ENCODE measurements around the gene CPLANE1. TPM values are rescaled to one million over a fixed set of nuclear protein-coding genes. Genes with fewer than 3 reads are reported as not detected.
"Not testable (repeated sequence)": the region's sequence is repeated elsewhere in the genome, so short reads cannot be mapped to it uniquely, and the experiment has no call there.

The CPLANE1 gene
- polyA plus RNA-seq (2013): 8.5 and 8.7 TPM in 2 replicates

- Histone ChIP-seq H3K36me3 (ENCODE audit: control insufficient read depth in 1 of 2, insufficient read depth in 2 of 2, low read length in 2 of 2) (no peaks in the 10 kb centered on the region), H3K18ac (ENCODE audit: low read length) (peak within 1 kb of the TSS; percentile 86), H3K9me3 (ENCODE audit: insufficient read depth, low read depth, low read length) (no peaks in the 10 kb centered on the region), H2AFZ (ENCODE audit: insufficient read depth, low read length, poor library complexity) (peak within 1 kb of the TSS; percentile 93), H2BK12ac (ENCODE audit: low read length) (peak within 1 kb of the TSS; percentile 6), H4K91ac (ENCODE audit: low read depth, low read length) (peak within 1 kb of the TSS; percentile 82), H3K9ac (ENCODE audit: low read length) (peak within 1 kb of the TSS; percentile 98), H4K8ac (ENCODE audit: low read depth, low read length) (peak within 1 kb of the TSS; percentile 98), H3K23ac (ENCODE audit: low read length) (no peak within 1 kb of the TSS), H3K4me2 (ENCODE audit: low read length) (peak within 1 kb of the TSS; percentile 49), H3K14ac (ENCODE audit: low read length) (peak within 1 kb of the TSS; percentile 96), H3K27ac (ENCODE audit: low read depth, low read length) (peak within 1 kb of the TSS; percentile 63), H3K4ac (ENCODE audit: low read depth, low read length) (peak within 1 kb of the TSS; percentile 76), H3K4me1 (ENCODE audit: control insufficient read depth in 1 of 2, insufficient read depth in 2 of 2, low read length in 2 of 2) (peaks cover 4 to 5% of the 10 kb centered on the region in 2 experiments), H3K79me2 (ENCODE audit: control insufficient read depth, insufficient read depth, low read length, poor library complexity) (peaks cover 11% of the 10 kb centered on the region), H2BK5ac (ENCODE audit: low read depth, low read length, poor library complexity) (peak within 1 kb of the TSS; percentile 81), H3K79me1 (ENCODE audit: low read length) (peaks cover 13% of the 10 kb centered on the region), H3K27me3 (ENCODE audit: insufficient read depth, low read length) (no peaks in the 10 kb centered on the region), H2BK120ac (ENCODE audit: insufficient read depth, low read length, poor library complexity) (peak within 1 kb of the TSS; percentile 85), H3K4me3 (ENCODE audit: low read depth, low read length) (peak within 1 kb of the TSS; percentile 84), H4K12ac (ENCODE audit: low read depth, low read length) (peak within 1 kb of the TSS; percentile 89), H2AK5ac (ENCODE audit: low read length) (no peak within 1 kb of the TSS)
- DNase-seq: peak; percentile 82 to 83
- no CpG with 5 or more reads among the region's 88 CpGs for WGBS (ENCODE audit: extremely low coverage, insufficient coverage, insufficient read length)
These were observed at the start of gene CPLANE1 for GRCh38 chr5:37248970-37249814. TSS of gene CPLANE1 (minus strand) at chr5:37249376. CDS start at chr5:37247698, 1,678 bp downstream.

GRCh38 chr5:37296313-37296712 lies 47.1 kb upstream of the CPLANE1 start:
- not testable (repeated sequence) for H3K27ac ChIP-seq (ENCODE audit: low read depth, low read length); H4K12ac ChIP-seq (ENCODE audit: low read depth, low read length); H3K4me3 ChIP-seq (ENCODE audit: low read depth, low read length); H2AK5ac ChIP-seq (ENCODE audit: low read length); H3K4me2 ChIP-seq (ENCODE audit: low read length); H3K9ac ChIP-seq (ENCODE audit: low read length); H3K4me1 ChIP-seq (ENCODE audit: control insufficient read depth in 1 of 2, insufficient read depth in 2 of 2, low read length in 2 of 2); H3K9me3 ChIP-seq (ENCODE audit: insufficient read depth, low read depth, low read length); H3K14ac ChIP-seq (ENCODE audit: low read length); H4K8ac ChIP-seq (ENCODE audit: low read depth, low read length); H3K23ac ChIP-seq (ENCODE audit: low read length); H4K91ac ChIP-seq (ENCODE audit: low read depth, low read length); H3K79me2 ChIP-seq (ENCODE audit: control insufficient read depth, insufficient read depth, low read length, poor library complexity); DNase-seq; H3K27me3 ChIP-seq (ENCODE audit: insufficient read depth, low read length); H3K79me1 ChIP-seq (ENCODE audit: low read length); H2BK12ac ChIP-seq (ENCODE audit: low read length); H2BK5ac ChIP-seq (ENCODE audit: low read depth, low read length, poor library complexity); H2BK120ac ChIP-seq (ENCODE audit: insufficient read depth, low read length, poor library complexity); H3K18ac ChIP-seq (ENCODE audit: low read length); H2AFZ ChIP-seq (ENCODE audit: insufficient read depth, low read length, poor library complexity); H3K4ac ChIP-seq (ENCODE audit: low read depth, low read length)
- peaks cover 22 to 24% of the 10 kb centered on the region in 2 experiments for H3K36me3 ChIP-seq (ENCODE audit: control insufficient read depth in 1 of 2, insufficient read depth in 2 of 2, low read length in 2 of 2)
- WGBS (ENCODE audit: extremely low coverage, insufficient coverage, insufficient read length): no CpG with 5 or more reads among the region's 7 CpGs

- no peaks in the 10 kb centered on the region for H3K79me1 ChIP-seq (ENCODE audit: low read length)
- peaks cover 11% of the 10 kb centered on the region for H3K9me3 ChIP-seq (ENCODE audit: insufficient read depth, low read depth, low read length)
- DNase-seq: no peak
- no CpG with 5 or more reads among the region's 5 CpGs for WGBS (ENCODE audit: extremely low coverage, insufficient coverage, insufficient read length)
- no peak overlapping the region for H3K14ac ChIP-seq (ENCODE audit: low read length)
- no peak overlapping the region for H2BK5ac ChIP-seq (ENCODE audit: low read depth, low read length, poor library complexity)
- no peaks in the 10 kb centered on the region for H3K27me3 ChIP-seq (ENCODE audit: insufficient read depth, low read length)
- H3K4me2 ChIP-seq (ENCODE audit: low read length): no peak overlapping the region
- H3K4me1 ChIP-seq (ENCODE audit: control insufficient read depth in 1 of 2, insufficient read depth in 2 of 2, low read length in 2 of 2): no peaks in the 10 kb centered on the region
- no peaks in the 10 kb centered on the region for H3K36me3 ChIP-seq (ENCODE audit: control insufficient read depth in 1 of 2, insufficient read depth in 2 of 2, low read length in 2 of 2)
- H3K18ac ChIP-seq (ENCODE audit: low read length): no peak overlapping the region
- no peak overlapping the region for H2AFZ ChIP-seq (ENCODE audit: insufficient read depth, low read length, poor library complexity)
- H3K4me3 ChIP-seq (ENCODE audit: low read depth, low read length): no peak overlapping the region
- H3K79me2 ChIP-seq (ENCODE audit: control insufficient read depth, insufficient read depth, low read length, poor library complexity): no peaks in the 10 kb centered on the region
- no peak overlapping the region for H3K27ac ChIP-seq (ENCODE audit: low read depth, low read length)
- H3K9ac ChIP-seq (ENCODE audit: low read length): no peak overlapping the region
- H4K12ac ChIP-seq (ENCODE audit: low read depth, low read length): no peak overlapping the region
- H4K91ac ChIP-seq (ENCODE audit: low read depth, low read length): no peak overlapping the region
- H2BK120ac ChIP-seq (ENCODE audit: insufficient read depth, low read length, poor library complexity): no peak overlapping the region
- no peak overlapping the region for H3K4ac ChIP-seq (ENCODE audit: low read depth, low read length)
- no peak overlapping the region for H4K8ac ChIP-seq (ENCODE audit: low read depth, low read length)
- no peak overlapping the region for H2AK5ac ChIP-seq (ENCODE audit: low read length)
- H2BK12ac ChIP-seq (ENCODE audit: low read length): no peak overlapping the region
- no peak overlapping the region for H3K23ac ChIP-seq (ENCODE audit: low read length)
These were observed 34.1 kb upstream of the CPLANE1 start for GRCh38 chr5:37283214-37283820.

- no peak overlapping the region for H3K27ac ChIP-seq (ENCODE audit: low read depth, low read length)
- H3K23ac ChIP-seq (ENCODE audit: low read length): no peak overlapping the region
- DNase-seq: peak; percentile 51 to 69
- H3K4me2 ChIP-seq (ENCODE audit: low read length): no peak overlapping the region
- H3K9me3 ChIP-seq (ENCODE audit: insufficient read depth, low read depth, low read length): peaks cover 4% of the 10 kb centered on the region
- no peak overlapping the region for H2BK120ac ChIP-seq (ENCODE audit: insufficient read depth, low read length, poor library complexity)
- H3K4me1 ChIP-seq (ENCODE audit: control insufficient read depth in 1 of 2, insufficient read depth in 2 of 2, low read length in 2 of 2): no peaks in the 10 kb centered on the region
- H4K12ac ChIP-seq (ENCODE audit: low read depth, low read length): no peak overlapping the region
- no CpG with 5 or more reads among the region's 2 CpGs for WGBS (ENCODE audit: extremely low coverage, insufficient coverage, insufficient read length)
- H3K79me2 ChIP-seq (ENCODE audit: control insufficient read depth, insufficient read depth, low read length, poor library complexity): no peaks in the 10 kb centered on the region
- H3K36me3 ChIP-seq (ENCODE audit: control insufficient read depth in 1 of 2, insufficient read depth in 2 of 2, low read length in 2 of 2): no peaks in the 10 kb centered on the region
- no peak overlapping the region for H3K4ac ChIP-seq (ENCODE audit: low read depth, low read length)
- H2AFZ ChIP-seq (ENCODE audit: insufficient read depth, low read length, poor library complexity): no peak overlapping the region
- H3K14ac ChIP-seq (ENCODE audit: low read length): no peak overlapping the region
- no peak overlapping the region for H3K4me3 ChIP-seq (ENCODE audit: low read depth, low read length)
- no peak overlapping the region for H2BK5ac ChIP-seq (ENCODE audit: low read depth, low read length, poor library complexity)
- no peaks in the 10 kb centered on the region for H3K79me1 ChIP-seq (ENCODE audit: low read length)
- H3K27me3 ChIP-seq (ENCODE audit: insufficient read depth, low read length): no peaks in the 10 kb centered on the region
- no peak overlapping the region for H2AK5ac ChIP-seq (ENCODE audit: low read length)
- no peak overlapping the region for H4K8ac ChIP-seq (ENCODE audit: low read depth, low read length)
- no peak overlapping the region for H3K9ac ChIP-seq (ENCODE audit: low read length)
- no peak overlapping the region for H3K18ac ChIP-seq (ENCODE audit: low read length)
- H2BK12ac ChIP-seq (ENCODE audit: low read length): no peak overlapping the region
- H4K91ac ChIP-seq (ENCODE audit: low read depth, low read length): no peak overlapping the region
These were observed 26.3 kb upstream of the CPLANE1 start for GRCh38 chr5:37275511-37275910.
